ENCODE measurements around the gene TAAR9.
"Not testable (repeated sequence)": the region's sequence is repeated elsewhere in the genome, so short reads cannot be mapped to it uniquely, and the experiment has no call there.

TAAR9 gene

GRCh38 chr6:132513831-132514545 is 24.1 kb upstream of the TAAR9 start:
- DNase-seq (ENCODE audit: low read depth in 2 of 2): no peak

GRCh38 chr6:132515386-132515785 is 22.7 kb upstream of the TAAR9 start:
- no peak for DNase-seq (ENCODE audit: low read depth in 2 of 2)

- no peak for DNase-seq (ENCODE audit: low read depth in 2 of 2)
Measured at GRCh38 chr6:132520953-132521352, 17.1 kb upstream of the TAAR9 start.

GRCh38 chr6:132524646-132525045 is 13.4 kb upstream of the TAAR9 start:
- DNase-seq (ENCODE audit: low read depth in 2 of 2): no peak

GRCh38 chr6:132525866-132526265 is 12.2 kb upstream of the TAAR9 start:
- DNase-seq (ENCODE audit: low read depth in 2 of 2): no peak

GRCh38 chr6:132526461-132526860 is 11.6 kb upstream of the TAAR9 start:
- no peak for DNase-seq (ENCODE audit: low read depth in 2 of 2)

- no peak for DNase-seq (ENCODE audit: low read depth in 2 of 2)
Measured at GRCh38 chr6:132527791-132528190, 10.3 kb upstream of the TAAR9 start.

- DNase-seq (ENCODE audit: low read depth in 2 of 2): peak in 1 of 2 donors; percentile 33
Measured at GRCh38 chr6:132530293-132530974, 7.6 kb upstream of the TAAR9 start.

GRCh38 chr6:132534546-132534945 is 3.5 kb upstream of the TAAR9 start:
- not testable (repeated sequence) for DNase-seq (ENCODE audit: low read depth in 2 of 2)

- no peak for DNase-seq (ENCODE audit: low read depth in 2 of 2)
Measured at GRCh38 chr6:132537145-132537544, 932 bp upstream of the TAAR9 start.

- DNase-seq (ENCODE audit: low read depth in 2 of 2): no peak
Measured at GRCh38 chr6:132544826-132545225, 6.7 kb downstream of the TAAR9 start.

- no peak for DNase-seq (ENCODE audit: low read depth in 2 of 2)
Measured at GRCh38 chr6:132548746-132549463, 10.8 kb downstream of the TAAR9 start.

- DNase-seq (ENCODE audit: low read depth in 2 of 2): no peak
Measured at GRCh38 chr6:132551214-132551613, 13.1 kb downstream of the TAAR9 start.

GRCh38 chr6:132552372-132552771 is 14.3 kb downstream of the TAAR9 start, which contains the start of gene TAAR8:
Gene TAAR8, plus strand, starts transcription at chr6:132552672. Its CDS starts 21 bp downstream, at chr6:132552693.
- DNase-seq (ENCODE audit: low read depth in 2 of 2): no peak

- not testable (repeated sequence) for DNase-seq (ENCODE audit: low read depth in 2 of 2)
Measured at GRCh38 chr6:132560087-132560486, 22.0 kb downstream of the TAAR9 start.

GRCh38 chr6:132566404-132566803 is 28.3 kb downstream of the TAAR9 start:
- no peak for DNase-seq (ENCODE audit: low read depth in 2 of 2)

GRCh38 chr6:132567566-132567965 is 29.5 kb downstream of the TAAR9 start:
- no peak for DNase-seq (ENCODE audit: low read depth in 2 of 2)

GRCh38 chr6:132568611-132569010 is 30.5 kb downstream of the TAAR9 start:
- DNase-seq (ENCODE audit: low read depth in 2 of 2): no peak

- DNase-seq (ENCODE audit: low read depth in 2 of 2): no peak
Measured at GRCh38 chr6:132569170-132569569, 31.1 kb downstream of the TAAR9 start.

- DNase-seq (ENCODE audit: low read depth in 2 of 2): no peak
Measured at GRCh38 chr6:132570221-132570777, 32.2 kb downstream of the TAAR9 start, which contains the start of gene TAAR6. Gene TAAR6, plus strand, starts transcription at chr6:132570322. Its CDS starts 0 bp downstream, at chr6:132570322.

- DNase-seq (ENCODE audit: low read depth in 2 of 2): no peak
Measured at GRCh38 chr6:132571774-132572173, 33.7 kb downstream of the TAAR9 start.

- no peak for DNase-seq (ENCODE audit: low read depth in 2 of 2)
Measured at GRCh38 chr6:132584698-132585097, 46.6 kb downstream of the TAAR9 start.

All from stimulated activated CD8-positive, alpha-beta memory T cell treated with anti-CD3 and anti-CD28 coated beads, Interleukin-15, amount 100 ng/mL, for 48 hours (primary cell).